ENCODE measurements around the gene C19orf67.

DNA sequence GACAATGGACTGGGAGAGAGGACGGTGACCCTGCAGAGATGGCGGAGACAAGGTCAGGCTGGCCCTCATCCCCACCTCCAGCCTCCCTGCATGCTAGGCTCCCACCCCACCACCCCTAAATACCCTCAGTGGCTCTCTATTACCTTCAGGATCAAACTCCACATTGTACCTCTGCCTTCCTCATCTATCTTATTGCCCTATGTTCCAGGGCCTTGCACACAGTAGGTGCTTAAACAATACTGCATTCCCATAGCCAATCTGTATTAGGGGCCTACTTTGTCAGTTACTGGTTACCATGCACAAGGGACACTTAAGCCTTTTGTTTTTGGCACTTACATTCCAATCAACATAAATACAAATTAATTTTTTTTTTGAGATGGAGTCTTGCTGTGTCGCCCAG is 30.2 kb downstream of the C19orf67 start:
- TF ChIP-seq, protein P1, sequence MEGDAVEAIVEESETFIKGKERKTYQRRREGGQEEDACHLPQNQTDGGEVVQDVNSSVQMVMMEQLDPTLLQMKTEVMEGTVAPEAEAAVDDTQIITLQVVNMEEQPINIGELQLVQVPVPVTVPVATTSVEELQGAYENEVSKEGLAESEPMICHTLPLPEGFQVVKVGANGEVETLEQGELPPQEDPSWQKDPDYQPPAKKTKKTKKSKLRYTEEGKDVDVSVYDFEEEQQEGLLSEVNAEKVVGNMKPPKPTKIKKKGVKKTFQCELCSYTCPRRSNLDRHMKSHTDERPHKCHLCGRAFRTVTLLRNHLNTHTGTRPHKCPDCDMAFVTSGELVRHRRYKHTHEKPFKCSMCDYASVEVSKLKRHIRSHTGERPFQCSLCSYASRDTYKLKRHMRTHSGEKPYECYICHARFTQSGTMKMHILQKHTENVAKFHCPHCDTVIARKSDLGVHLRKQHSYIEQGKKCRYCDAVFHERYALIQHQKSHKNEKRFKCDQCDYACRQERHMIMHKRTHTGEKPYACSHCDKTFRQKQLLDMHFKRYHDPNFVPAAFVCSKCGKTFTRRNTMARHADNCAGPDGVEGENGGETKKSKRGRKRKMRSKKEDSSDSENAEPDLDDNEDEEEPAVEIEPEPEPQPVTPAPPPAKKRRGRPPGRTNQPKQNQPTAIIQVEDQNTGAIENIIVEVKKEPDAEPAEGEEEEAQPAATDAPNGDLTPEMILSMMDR (optimal IDR thresholded peaks at IDR 0.05 in 1 of 3, IDR thresholded peaks at IDR 0.05 in 1 of 3, conservative IDR thresholded peaks at IDR 0.05 in 1 of 3; ENCODE audit: extremely low read depth in 1 of 3, insufficient read depth in 2 of 3, low read length in 3 of 3): no peak
- TF ChIP-seq EZH2 (IDR thresholded peaks at IDR 0.05; ENCODE audit: low read length): no peak

Data from keratinocyte (primary cell).